ENCODE measurements around the gene B4GALNT2.

Gene B4GALNT2

GRCh38 chr17:49106321-49107210, 26.0 kb upstream of the B4GALNT2 start:
- no peaks in the 10 kb centered on the region for H3K27me3 ChIP-seq (ENCODE audit: insufficient read depth, low read length)
- H3K4me3 ChIP-seq (ENCODE audit: low read length), result no peak overlapping the region
- no peak overlapping the region for H2AFZ ChIP-seq (ENCODE audit: low read depth, low read length)
- H3K36me3 ChIP-seq (ENCODE audit: insufficient read depth, low read length), result no peaks in the 10 kb centered on the region
- H3K9me3 ChIP-seq (ENCODE audit: low read length), result no peaks in the 10 kb centered on the region
- no peaks in the 10 kb centered on the region for H3K4me1 ChIP-seq (ENCODE audit: insufficient read depth, low read length)

- no peaks in the 10 kb centered on the region for H3K9me3 ChIP-seq (ENCODE audit: low read length)
- no peak overlapping the region for H3K4me3 ChIP-seq (ENCODE audit: low read length)
- H3K4me1 ChIP-seq (ENCODE audit: insufficient read depth, low read length), result no peaks in the 10 kb centered on the region
- H3K36me3 ChIP-seq (ENCODE audit: insufficient read depth, low read length), result no peaks in the 10 kb centered on the region
- no peaks in the 10 kb centered on the region for H3K27me3 ChIP-seq (ENCODE audit: insufficient read depth, low read length)
- no peak overlapping the region for H2AFZ ChIP-seq (ENCODE audit: low read depth, low read length)
Measured at GRCh38 chr17:49107211-49107557, 25.4 kb upstream of the B4GALNT2 start.

GRCh38 chr17:49108318-49108717, 24.3 kb upstream of the B4GALNT2 start:
- Histone ChIP-seq H3K36me3 (ENCODE audit: insufficient read depth, low read length) (no peaks in the 10 kb centered on the region), H2AFZ (ENCODE audit: low read depth, low read length) (no peak overlapping the region), H3K9me3 (ENCODE audit: low read length) (no peaks in the 10 kb centered on the region), H3K4me1 (ENCODE audit: insufficient read depth, low read length) (no peaks in the 10 kb centered on the region), H3K27me3 (ENCODE audit: insufficient read depth, low read length) (no peaks in the 10 kb centered on the region), H3K4me3 (ENCODE audit: low read length) (no peak overlapping the region)

GRCh38 chr17:49110509-49110908, 22.1 kb upstream of the B4GALNT2 start:
- Histone ChIP-seq H3K4me1 (ENCODE audit: insufficient read depth, low read length) (no peaks in the 10 kb centered on the region), H2AFZ (ENCODE audit: low read depth, low read length) (no peak overlapping the region), H3K4me3 (ENCODE audit: low read length) (no peak overlapping the region), H3K36me3 (ENCODE audit: insufficient read depth, low read length) (no peaks in the 10 kb centered on the region), H3K27me3 (ENCODE audit: insufficient read depth, low read length) (peaks cover 5% of the 10 kb centered on the region), H3K9me3 (ENCODE audit: low read length) (no peaks in the 10 kb centered on the region)

GRCh38 chr17:49111934-49112333, 20.6 kb upstream of the B4GALNT2 start:
- no peak overlapping the region for H3K4me3 ChIP-seq (ENCODE audit: low read length)
- no peaks in the 10 kb centered on the region for H3K9me3 ChIP-seq (ENCODE audit: low read length)
- H3K27me3 ChIP-seq (ENCODE audit: insufficient read depth, low read length), result peaks cover 6% of the 10 kb centered on the region
- H3K36me3 ChIP-seq (ENCODE audit: insufficient read depth, low read length), result no peaks in the 10 kb centered on the region
- H2AFZ ChIP-seq (ENCODE audit: low read depth, low read length), result no peak overlapping the region
- no peaks in the 10 kb centered on the region for H3K4me1 ChIP-seq (ENCODE audit: insufficient read depth, low read length)

GRCh38 chr17:49112936-49113335, 19.6 kb upstream of the B4GALNT2 start:
- peaks cover 6% of the 10 kb centered on the region for H3K27me3 ChIP-seq (ENCODE audit: insufficient read depth, low read length)
- H2AFZ ChIP-seq (ENCODE audit: low read depth, low read length), result no peak overlapping the region
- H3K4me1 ChIP-seq (ENCODE audit: insufficient read depth, low read length), result no peaks in the 10 kb centered on the region
- no peaks in the 10 kb centered on the region for H3K9me3 ChIP-seq (ENCODE audit: low read length)
- no peaks in the 10 kb centered on the region for H3K36me3 ChIP-seq (ENCODE audit: insufficient read depth, low read length)
- H3K4me3 ChIP-seq (ENCODE audit: low read length), result no peak overlapping the region

GRCh38 chr17:49114703-49115102, 17.9 kb upstream of the B4GALNT2 start:
- H3K36me3 ChIP-seq (ENCODE audit: insufficient read depth, low read length), result no peaks in the 10 kb centered on the region
- no peaks in the 10 kb centered on the region for H3K4me1 ChIP-seq (ENCODE audit: insufficient read depth, low read length)
- H3K27me3 ChIP-seq (ENCODE audit: insufficient read depth, low read length), result peaks cover 6% of the 10 kb centered on the region

GRCh38 chr17:49117587-49118230, 14.9 kb upstream of the B4GALNT2 start:
- Histone ChIP-seq H3K36me3 (ENCODE audit: insufficient read depth, low read length) (no peaks in the 10 kb centered on the region), H3K9me3 (ENCODE audit: low read length) (peaks cover 2% of the 10 kb centered on the region), H3K4me3 (ENCODE audit: low read length) (no peak overlapping the region), H3K27me3 (ENCODE audit: insufficient read depth, low read length) (peaks cover 6% of the 10 kb centered on the region), H3K4me1 (ENCODE audit: insufficient read depth, low read length) (no peaks in the 10 kb centered on the region), H2AFZ (ENCODE audit: low read depth, low read length) (no peak overlapping the region)

More at GRCh38 chr17:49114703-49115102, 17.9 kb upstream of the B4GALNT2 start:
- H2AFZ ChIP-seq (ENCODE audit: low read depth, low read length), result no peak overlapping the region
- H3K4me3 ChIP-seq (ENCODE audit: low read length), result no peak overlapping the region
- H3K9me3 ChIP-seq (ENCODE audit: low read length), result no peaks in the 10 kb centered on the region

- Histone ChIP-seq H3K36me3 (ENCODE audit: insufficient read depth, low read length) (no peaks in the 10 kb centered on the region), H3K27me3 (ENCODE audit: insufficient read depth, low read length) (peaks cover 4% of the 10 kb centered on the region), H3K4me1 (ENCODE audit: insufficient read depth, low read length) (no peaks in the 10 kb centered on the region), H3K9me3 (ENCODE audit: low read length) (peaks cover 2% of the 10 kb centered on the region), H3K4me3 (ENCODE audit: low read length) (no peak overlapping the region), H2AFZ (ENCODE audit: low read depth, low read length) (no peak overlapping the region)
Measured at GRCh38 chr17:49120166-49120565, 12.4 kb upstream of the B4GALNT2 start.

GRCh38 chr17:49121696-49122292, 10.8 kb upstream of the B4GALNT2 start:
- H3K9me3 ChIP-seq (ENCODE audit: low read length), result peaks cover 2% of the 10 kb centered on the region
- H3K27me3 ChIP-seq (ENCODE audit: insufficient read depth, low read length), result no peaks in the 10 kb centered on the region
- H3K4me3 ChIP-seq (ENCODE audit: low read length), result no peak overlapping the region
- H3K4me1 ChIP-seq (ENCODE audit: insufficient read depth, low read length), result no peaks in the 10 kb centered on the region
- H3K36me3 ChIP-seq (ENCODE audit: insufficient read depth, low read length), result no peaks in the 10 kb centered on the region
- H2AFZ ChIP-seq (ENCODE audit: low read depth, low read length), result no peak overlapping the region

- peaks cover 2% of the 10 kb centered on the region for H3K9me3 ChIP-seq (ENCODE audit: low read length)
- no peaks in the 10 kb centered on the region for H3K4me1 ChIP-seq (ENCODE audit: insufficient read depth, low read length)
- H3K27me3 ChIP-seq (ENCODE audit: insufficient read depth, low read length), result no peaks in the 10 kb centered on the region
- H3K36me3 ChIP-seq (ENCODE audit: insufficient read depth, low read length), result no peaks in the 10 kb centered on the region
- H3K4me3 ChIP-seq (ENCODE audit: low read length), result no peak overlapping the region
- no peak overlapping the region for H2AFZ ChIP-seq (ENCODE audit: low read depth, low read length)
Measured at GRCh38 chr17:49122566-49122965, 10.0 kb upstream of the B4GALNT2 start.

- H3K4me3 ChIP-seq (ENCODE audit: low read length), result no peak overlapping the region
- no peaks in the 10 kb centered on the region for H3K36me3 ChIP-seq (ENCODE audit: insufficient read depth, low read length)
- peaks cover 2% of the 10 kb centered on the region for H3K9me3 ChIP-seq (ENCODE audit: low read length)
- no peaks in the 10 kb centered on the region for H3K4me1 ChIP-seq (ENCODE audit: insufficient read depth, low read length)
- peaks cover 2% of the 10 kb centered on the region for H3K27me3 ChIP-seq (ENCODE audit: insufficient read depth, low read length)
- H2AFZ ChIP-seq (ENCODE audit: low read depth, low read length), result no peak overlapping the region
Measured at GRCh38 chr17:49123061-49123460, 9.5 kb upstream of the B4GALNT2 start.

GRCh38 chr17:49125449-49125848, 7.1 kb upstream of the B4GALNT2 start:
- Histone ChIP-seq H3K36me3 (ENCODE audit: insufficient read depth, low read length) (no peaks in the 10 kb centered on the region), H3K9me3 (ENCODE audit: low read length) (peaks cover 8% of the 10 kb centered on the region), H3K4me1 (ENCODE audit: insufficient read depth, low read length) (no peaks in the 10 kb centered on the region)

More at GRCh38 chr17:49125449-49125848, 7.1 kb upstream of the B4GALNT2 start:
- H3K27me3 ChIP-seq (ENCODE audit: insufficient read depth, low read length), result peaks cover 4% of the 10 kb centered on the region
- no peak overlapping the region for H3K4me3 ChIP-seq (ENCODE audit: low read length)
- H2AFZ ChIP-seq (ENCODE audit: low read depth, low read length), result no peak overlapping the region

Data from neuron (in vitro differentiated cells).